Measurements from ENCODE around the gene TP53AIP1.

Gene TP53AIP1

DNA sequence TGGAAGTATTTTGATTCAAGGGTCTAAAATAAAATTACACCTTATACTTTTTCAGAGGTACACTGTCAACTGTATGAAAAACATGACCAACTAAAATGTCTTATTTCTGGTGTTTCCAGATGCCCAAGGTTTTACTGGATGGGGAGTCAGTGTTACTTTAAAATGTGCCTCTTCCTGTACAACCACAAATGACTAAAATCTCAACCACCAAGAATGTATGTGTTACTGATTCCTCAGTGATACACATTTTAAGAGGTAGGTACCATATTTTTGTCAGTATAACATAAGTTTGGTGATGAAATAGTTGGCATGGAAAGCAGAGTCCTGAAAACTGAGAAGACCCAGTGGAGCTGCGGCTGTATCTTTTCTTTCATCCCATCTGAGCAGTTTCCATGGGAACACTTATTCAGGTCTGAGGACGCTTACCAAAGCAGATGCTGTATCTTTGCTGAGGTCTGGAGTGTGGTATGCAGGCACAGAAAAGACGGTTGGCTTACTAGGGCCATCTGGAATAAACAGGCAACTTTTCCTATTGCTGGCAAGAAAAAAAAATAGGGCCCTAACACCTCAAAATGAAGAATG lies 21.2 kb upstream of the TP53AIP1 start:
- Histone ChIP-seq H3K27me3 (no peaks in the 10 kb centered on the region), H3K4me1 (ENCODE audit: control insufficient read depth in 1 of 2, insufficient read depth in 1 of 2, low read depth in 1 of 2, low read length in 1 of 2) (no peaks in the 10 kb centered on the region), H3K27ac (no peak overlapping the region), H3K9me3 (no peaks in the 10 kb centered on the region), H3K4me3 (ENCODE audit: low read depth in 1 of 2, low read length in 1 of 2) (no peak overlapping the region), H3K36me3 (no peaks in the 10 kb centered on the region)
- TF ChIP-seq CTCF (IDR thresholded peaks at IDR 0.05) = no peak

DNA sequence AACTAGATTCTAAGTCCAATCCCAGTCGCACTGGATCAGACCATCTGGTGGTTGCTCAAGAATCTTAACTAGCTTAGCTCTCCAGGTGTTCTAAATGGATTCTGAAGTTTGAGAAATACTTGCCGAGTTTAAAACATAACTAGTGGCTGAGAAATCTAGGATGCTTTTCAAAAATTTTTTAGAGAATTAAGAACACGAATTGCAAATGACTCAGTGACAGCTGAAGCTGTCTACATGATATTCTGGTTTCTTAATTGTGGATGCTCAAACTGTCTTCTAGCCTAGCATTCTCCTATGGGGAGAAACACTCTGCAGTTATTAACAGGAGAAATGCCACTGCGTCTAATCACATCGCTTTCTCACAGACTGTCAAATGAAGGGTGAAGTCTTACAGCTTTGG lies 20.2 kb upstream of the TP53AIP1 start:
- Histone ChIP-seq H3K27ac (no peak overlapping the region), H3K4me3 (ENCODE audit: low read depth in 1 of 2, low read length in 1 of 2) (no peak overlapping the region), H3K9me3 (no peaks in the 10 kb centered on the region), H3K36me3 (no peaks in the 10 kb centered on the region), H3K4me1 (ENCODE audit: control insufficient read depth in 1 of 2, insufficient read depth in 1 of 2, low read depth in 1 of 2, low read length in 1 of 2) (no peaks in the 10 kb centered on the region), H3K27me3 (no peaks in the 10 kb centered on the region)
- TF ChIP-seq CTCF (IDR thresholded peaks at IDR 0.05) = no peak

DNA sequence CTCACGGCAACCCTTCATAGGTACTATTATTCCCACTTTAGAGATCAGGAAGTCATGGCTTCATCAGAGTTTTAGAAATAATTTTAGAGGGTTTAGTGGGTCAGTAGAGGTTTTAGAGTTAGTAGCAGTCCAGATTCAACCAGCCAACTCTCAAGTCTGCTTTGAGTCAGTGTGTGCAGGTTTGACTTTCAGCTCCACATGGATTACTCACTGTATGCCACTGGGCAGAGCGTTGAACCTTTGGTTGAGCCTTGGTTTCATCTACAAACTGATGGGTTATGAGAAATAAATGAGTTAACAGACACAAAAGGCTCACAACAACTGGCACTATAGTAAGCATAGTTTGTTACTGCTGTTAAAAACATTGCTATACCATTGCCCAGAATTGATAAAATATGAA lies 19.0 kb upstream of the TP53AIP1 start:
- H3K4me3 ChIP-seq (ENCODE audit: low read depth in 1 of 2, low read length in 1 of 2) = no peak overlapping the region
- no peaks in the 10 kb centered on the region for H3K4me1 ChIP-seq (ENCODE audit: control insufficient read depth in 1 of 2, insufficient read depth in 1 of 2, low read depth in 1 of 2, low read length in 1 of 2)
- H3K9me3 ChIP-seq = no peaks in the 10 kb centered on the region
- H3K36me3 ChIP-seq = no peaks in the 10 kb centered on the region
- H3K27me3 ChIP-seq = no peaks in the 10 kb centered on the region
- no peak overlapping the region for H3K27ac ChIP-seq
- TF ChIP-seq CTCF (IDR thresholded peaks at IDR 0.05) = no peak

DNA sequence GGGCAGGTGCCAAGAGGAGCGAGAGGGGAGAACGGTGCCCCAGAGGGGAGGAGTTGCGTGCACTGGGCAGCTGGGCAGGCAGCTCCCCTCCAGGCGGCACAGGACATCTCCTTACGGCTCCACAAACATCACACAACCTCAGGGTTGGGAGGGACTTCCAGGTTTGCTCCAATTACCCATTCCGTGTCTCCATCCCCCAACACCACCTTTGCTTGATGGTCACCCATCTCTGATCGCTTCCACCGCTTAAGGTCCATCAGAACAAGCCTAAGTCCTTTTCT lies 14.5 kb upstream of the TP53AIP1 start:
- Histone ChIP-seq H3K9me3 (no peaks in the 10 kb centered on the region), H3K36me3 (no peaks in the 10 kb centered on the region), H3K27me3 (no peaks in the 10 kb centered on the region), H3K4me1 (ENCODE audit: control insufficient read depth in 1 of 2, insufficient read depth in 1 of 2, low read depth in 1 of 2, low read length in 1 of 2) (no peaks in the 10 kb centered on the region), H3K27ac (no peak overlapping the region), H3K4me3 (ENCODE audit: low read depth in 1 of 2, low read length in 1 of 2) (no peak overlapping the region)
- no peak for TF ChIP-seq CTCF (IDR thresholded peaks at IDR 0.05)

GRCh38 chr11:128956401-128957201 lies 13.9 kb upstream of the TP53AIP1 start:
- no peaks in the 10 kb centered on the region for H3K9me3 ChIP-seq
- no peaks in the 10 kb centered on the region for H3K36me3 ChIP-seq
- no peak overlapping the region for H3K27ac ChIP-seq
- no peaks in the 10 kb centered on the region for H3K4me1 ChIP-seq (ENCODE audit: control insufficient read depth in 1 of 2, insufficient read depth in 1 of 2, low read depth in 1 of 2, low read length in 1 of 2)
- H3K27me3 ChIP-seq = no peaks in the 10 kb centered on the region
- TF ChIP-seq CTCF (IDR thresholded peaks at IDR 0.05) = no peak
- H3K4me3 ChIP-seq (ENCODE audit: low read depth in 1 of 2, low read length in 1 of 2) = no peak overlapping the region

Measured in neutrophil (primary cell).